Activated naive CD8-positive, alpha-beta T cell treated with anti-CD3 and anti-CD28 coated beads, Interleukin-2, amount 10 ng/mL, durations not matched to agents 7 days and 5 days (primary cell): ENCODE data around the gene FGF18. TPM values are rescaled to one million over a fixed set of nuclear protein-coding genes. Genes with fewer than 3 reads are reported as not detected.

Source experiments
- ATAC-seq: fragments of 150-1000 bp; cut with Tn5 transposase; one replicate; pipeline ENCODE4 v1.10.0; 2021; ENCODE audit warnings: low read depth, moderate library complexity
- POLR2A ChIA-PET: fragments of 350-600 bp; sonication (Branson Sonifier 250); formaldehyde crosslinking; loops from one replicate; lab custom pipeline; 2021; ENCODE audit warnings: antibody characterized with exemption; lab: Charles Lee
- DNase-seq: peaks from one replicate; pipeline ENCODE4 v3.0.0; 2021
- H3K27ac Mint-ChIP-seq: one replicate; pipeline ENCODE4 v1.8.0; 2022; ENCODE audit warnings: mild to moderate bottlenecking, mixed read lengths
- H3K27me3 Mint-ChIP-seq: one replicate; pipeline ENCODE4 v1.8.0; 2022; ENCODE audit warnings: mild to moderate bottlenecking, moderate library complexity, mixed read lengths
- H3K36me3 Mint-ChIP-seq: one replicate; pipeline ENCODE4 v1.8.0; 2021; ENCODE audit warnings: mild to moderate bottlenecking, mixed read lengths
- H3K4me1 Mint-ChIP-seq: one replicate; pipeline ENCODE4 v1.8.0; 2021; ENCODE audit warnings: mixed read lengths
- H3K4me3 Mint-ChIP-seq: one replicate; pipeline ENCODE4 v1.8.0; 2022; ENCODE audit warnings: mild to moderate bottlenecking, moderate library complexity, mixed read lengths
- H3K9me3 Mint-ChIP-seq: one replicate; pipeline ENCODE4 v1.8.0; 2021; ENCODE audit warnings: mixed read lengths
- total RNA-seq, 2 experiments: library from RNA; stranded (reverse); gene quantifications; one replicate each; pipeline ENCODE4 v1.2.3, GENCODE V29; 2021

The FGF18 gene
- total RNA-seq, 2 experiments from 2014 or later, result 0.25 TPM; not detected in 1

DNA sequence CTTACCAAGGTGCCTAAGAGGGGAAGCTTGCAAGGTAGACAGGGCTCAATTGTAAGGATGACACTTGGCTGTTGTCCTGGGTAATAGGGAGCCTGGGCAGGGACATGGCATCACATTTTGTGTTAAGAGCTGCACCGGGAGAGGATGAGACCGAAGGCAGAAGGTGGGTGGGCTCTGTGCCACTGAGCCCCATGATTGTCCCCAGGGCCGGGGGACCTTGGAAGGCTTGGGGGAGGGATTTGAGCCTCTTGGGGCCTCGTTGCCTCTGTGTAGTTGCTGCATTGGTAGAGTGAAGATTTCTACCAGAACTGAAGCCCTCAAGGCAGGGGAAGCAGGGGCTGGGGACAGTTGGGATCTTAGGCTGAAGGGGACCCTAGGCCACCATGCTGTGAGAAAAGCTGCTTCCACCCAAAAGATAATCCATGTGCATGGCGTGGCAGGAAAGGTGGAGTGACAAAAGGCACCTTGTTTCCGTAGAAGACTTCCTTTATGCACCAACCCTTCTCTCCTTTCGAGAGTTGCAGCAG, 11.9 kb downstream of the FGF18 start:
- no peak for DNase-seq
- Mint-ChIP-seq H3K9me3 (no peaks in the 10 kb centered on the region), H3K4me1 (peaks cover 6% of the 10 kb centered on the region), H3K27ac (no peak overlapping the region), H3K27me3 (no peaks in the 10 kb centered on the region), H3K4me3 (no peak overlapping the region), H3K36me3 (no peaks in the 10 kb centered on the region)
- ATAC-seq, result no peak
- POLR2A ChIA-PET, result no interaction called here

DNA sequence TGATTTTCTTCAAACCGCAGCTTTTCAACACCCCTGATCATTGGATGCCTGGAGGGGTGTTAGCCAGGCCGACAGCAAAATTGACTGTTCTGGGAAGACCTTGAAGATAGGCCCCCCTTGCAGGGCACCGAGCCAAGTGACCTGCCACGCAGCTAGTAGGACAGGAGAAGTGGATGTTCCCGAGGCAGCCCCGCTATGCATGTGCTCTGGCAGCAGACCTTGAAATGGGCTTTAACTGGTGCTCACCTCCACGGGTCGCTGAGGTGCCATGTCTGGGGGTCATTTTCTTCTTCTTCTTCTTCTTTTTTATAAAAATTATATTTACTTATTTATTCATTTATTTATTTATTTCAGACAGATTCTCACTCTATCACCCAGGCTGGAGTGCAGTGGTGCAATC, 12.6 kb downstream of the FGF18 start:
- no peaks in the 10 kb centered on the region for H3K36me3 Mint-ChIP-seq
- DNase-seq (no peak), ATAC-seq (no peak)
- no peak overlapping the region for H3K27ac Mint-ChIP-seq
- H3K27me3 Mint-ChIP-seq, result no peaks in the 10 kb centered on the region
- peaks cover 6% of the 10 kb centered on the region for H3K4me1 Mint-ChIP-seq
- no peaks in the 10 kb centered on the region for H3K9me3 Mint-ChIP-seq
- POLR2A ChIA-PET, result no interaction called here
- no peak overlapping the region for H3K4me3 Mint-ChIP-seq

DNA sequence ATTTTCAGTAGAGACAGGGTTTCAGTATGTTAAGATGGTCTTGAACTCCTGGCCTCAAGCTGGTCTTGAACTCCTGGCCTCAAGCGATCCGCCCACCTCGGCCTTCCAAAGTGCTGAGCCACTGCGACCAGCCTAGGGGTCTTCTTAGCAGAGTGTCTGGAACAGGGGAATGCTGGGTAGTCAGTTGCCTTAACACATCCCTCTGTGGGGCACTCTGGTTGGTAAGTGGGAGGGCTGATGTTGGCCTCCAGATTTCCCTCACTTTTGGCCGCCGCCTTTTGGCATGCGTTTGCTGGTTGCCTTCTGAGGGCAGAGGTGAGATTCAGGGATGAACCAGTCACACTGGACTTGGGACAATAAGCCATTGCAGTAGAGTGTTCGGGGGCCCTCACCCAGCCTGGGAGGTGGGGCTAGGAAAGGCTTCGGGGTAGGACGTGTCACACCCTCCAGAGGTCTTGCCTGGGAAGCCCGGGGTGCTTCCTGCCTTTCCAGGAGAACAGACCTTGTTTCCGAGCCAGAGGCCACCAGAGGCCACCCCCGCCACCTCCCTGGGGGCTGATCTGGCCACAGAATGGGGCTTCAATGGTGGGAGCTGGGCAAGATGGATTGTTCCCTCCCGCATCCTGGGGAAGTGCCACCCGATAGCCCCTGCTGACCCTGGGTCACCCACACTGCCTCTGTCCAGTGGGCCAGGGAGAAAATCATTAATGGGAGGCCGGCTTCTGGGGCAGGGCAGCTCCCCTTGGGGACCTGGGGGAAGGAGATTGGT, 13.3 kb downstream of the FGF18 start:
- H3K4me1 Mint-ChIP-seq, result peaks cover 6% of the 10 kb centered on the region
- H3K27ac Mint-ChIP-seq, result no peak overlapping the region
- POLR2A ChIA-PET, result no interaction called here
- H3K27me3 Mint-ChIP-seq, result no peaks in the 10 kb centered on the region
- no peak for ATAC-seq
- H3K4me3 Mint-ChIP-seq, result no peak overlapping the region
- H3K36me3 Mint-ChIP-seq, result no peaks in the 10 kb centered on the region
- DNase-seq, result no peak
- H3K9me3 Mint-ChIP-seq, result no peaks in the 10 kb centered on the region

DNA sequence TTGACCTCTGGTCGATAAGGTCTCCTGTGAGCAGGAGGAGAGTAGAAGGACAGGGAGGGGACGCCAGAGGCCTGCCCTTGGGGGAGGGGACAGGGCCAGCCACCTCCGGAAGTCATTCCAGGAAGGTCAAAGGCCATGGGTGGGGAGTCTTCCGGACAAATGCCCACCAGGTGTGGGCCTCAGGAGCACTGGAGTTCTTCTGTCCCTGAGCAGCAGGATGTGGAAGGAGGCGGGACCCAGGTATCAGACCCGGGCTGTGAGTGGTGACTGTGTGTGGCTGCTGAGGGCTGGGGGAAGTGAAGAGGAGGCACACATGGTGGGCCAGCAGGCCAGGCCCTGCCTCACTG, 13.9 kb downstream of the FGF18 start:
- no peaks in the 10 kb centered on the region for H3K27me3 Mint-ChIP-seq
- H3K9me3 Mint-ChIP-seq, result no peaks in the 10 kb centered on the region
- H3K4me3 Mint-ChIP-seq, result no peak overlapping the region
- H3K27ac Mint-ChIP-seq, result no peak overlapping the region
- H3K36me3 Mint-ChIP-seq, result no peaks in the 10 kb centered on the region
- POLR2A ChIA-PET, result no interaction called here
- DNase-seq (no peak), ATAC-seq (no peak)
- peaks cover 6% of the 10 kb centered on the region for H3K4me1 Mint-ChIP-seq

DNA sequence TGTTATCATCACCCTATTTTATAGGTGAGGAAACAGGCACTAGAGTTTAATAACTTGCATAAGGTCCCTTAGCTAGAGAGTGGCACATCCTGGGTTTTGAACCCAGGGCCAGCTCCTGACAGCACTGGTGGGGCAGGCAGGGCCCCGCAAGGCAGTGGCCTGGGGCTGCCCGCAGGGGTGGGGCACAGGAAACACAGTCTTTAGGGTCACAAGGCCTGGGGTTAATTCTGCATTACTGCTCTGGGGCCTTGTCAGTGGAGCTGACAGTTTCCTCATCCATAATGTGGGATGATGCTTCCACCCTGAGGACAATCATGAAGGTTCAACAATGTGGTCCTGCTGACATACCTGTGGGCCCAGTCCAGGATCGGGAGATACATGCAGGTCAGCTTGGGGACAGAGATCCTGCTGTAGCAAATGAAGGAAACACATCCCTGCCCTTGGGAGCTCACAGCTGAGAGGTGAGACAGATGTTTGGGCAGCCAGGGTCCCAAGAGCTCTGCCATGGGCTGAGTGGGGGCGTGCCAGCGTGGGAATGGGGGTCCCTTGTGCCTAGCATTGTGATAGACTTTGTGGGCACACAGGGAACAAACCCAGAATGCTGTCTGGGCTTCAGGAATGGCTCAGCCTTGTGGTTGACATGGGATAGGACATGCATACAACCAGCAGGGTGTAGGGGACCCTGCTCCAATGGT, 14.7 kb downstream of the FGF18 start:
- DNase-seq (no peak), ATAC-seq (no peak)
- no peak overlapping the region for H3K4me3 Mint-ChIP-seq
- H3K27ac Mint-ChIP-seq, result no peak overlapping the region
- H3K9me3 Mint-ChIP-seq, result no peaks in the 10 kb centered on the region
- H3K36me3 Mint-ChIP-seq, result no peaks in the 10 kb centered on the region
- H3K4me1 Mint-ChIP-seq, result peaks cover 6% of the 10 kb centered on the region
- H3K27me3 Mint-ChIP-seq, result no peaks in the 10 kb centered on the region
- POLR2A ChIA-PET, result no interaction called here

DNA sequence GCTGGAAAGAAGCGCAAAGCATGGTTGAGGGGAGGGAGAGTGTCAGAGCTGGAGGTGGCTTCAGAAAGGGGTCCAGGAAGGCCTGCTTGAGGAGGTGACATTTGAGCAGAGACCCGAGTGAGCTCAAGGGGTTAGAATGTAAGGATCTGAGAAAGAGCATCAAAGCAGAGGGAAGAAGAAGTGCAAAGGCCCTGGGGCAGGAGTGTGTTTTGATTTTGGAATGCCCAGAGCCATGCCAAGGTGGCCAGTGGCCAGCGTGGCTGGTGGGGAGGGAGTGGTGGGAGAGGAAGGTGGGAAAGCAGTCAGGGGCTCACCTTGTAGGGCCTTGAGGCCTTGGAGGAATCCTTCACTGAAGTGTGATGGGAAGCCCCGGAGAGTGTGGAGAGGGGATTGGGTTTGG, 15.4 kb downstream of the FGF18 start:
- no peak for ATAC-seq
- H3K36me3 Mint-ChIP-seq, result no peaks in the 10 kb centered on the region

DNA sequence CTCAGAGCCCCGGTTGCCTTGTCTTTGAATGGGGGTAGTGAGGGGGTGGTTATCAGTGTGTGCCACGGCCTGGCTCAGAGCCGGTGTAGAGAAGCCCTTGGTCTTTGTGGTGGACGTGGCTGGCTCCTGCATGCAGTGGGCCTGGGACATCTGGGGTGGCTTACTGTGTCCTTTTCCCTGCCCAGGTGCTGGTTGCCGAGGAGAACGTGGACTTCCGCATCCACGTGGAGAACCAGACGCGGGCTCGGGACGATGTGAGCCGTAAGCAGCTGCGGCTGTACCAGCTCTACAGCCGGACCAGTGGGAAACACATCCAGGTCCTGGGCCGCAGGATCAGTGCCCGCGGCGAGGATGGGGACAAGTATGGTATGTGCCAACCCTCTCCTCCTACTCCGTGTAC, 16.5 kb downstream of the FGF18 start:
- POLR2A ChIA-PET, result no interaction called here
- Mint-ChIP-seq H3K27me3 (no peaks in the 10 kb centered on the region), H3K4me3 (no peak overlapping the region), H3K27ac (no peak overlapping the region), H3K36me3 (no peaks in the 10 kb centered on the region), H3K9me3 (no peaks in the 10 kb centered on the region), H3K4me1 (peaks cover 6% of the 10 kb centered on the region)
- DNase-seq (no peak), ATAC-seq (no peak)

More for the DNA sequence above, 15.4 kb downstream of the FGF18 start:
- Mint-ChIP-seq H3K27ac (no peak overlapping the region), H3K27me3 (no peaks in the 10 kb centered on the region), H3K9me3 (no peaks in the 10 kb centered on the region), H3K4me1 (peaks cover 6% of the 10 kb centered on the region), H3K4me3 (no peak overlapping the region)
- POLR2A ChIA-PET, result no interaction called here
- DNase-seq, result no peak

DNA sequence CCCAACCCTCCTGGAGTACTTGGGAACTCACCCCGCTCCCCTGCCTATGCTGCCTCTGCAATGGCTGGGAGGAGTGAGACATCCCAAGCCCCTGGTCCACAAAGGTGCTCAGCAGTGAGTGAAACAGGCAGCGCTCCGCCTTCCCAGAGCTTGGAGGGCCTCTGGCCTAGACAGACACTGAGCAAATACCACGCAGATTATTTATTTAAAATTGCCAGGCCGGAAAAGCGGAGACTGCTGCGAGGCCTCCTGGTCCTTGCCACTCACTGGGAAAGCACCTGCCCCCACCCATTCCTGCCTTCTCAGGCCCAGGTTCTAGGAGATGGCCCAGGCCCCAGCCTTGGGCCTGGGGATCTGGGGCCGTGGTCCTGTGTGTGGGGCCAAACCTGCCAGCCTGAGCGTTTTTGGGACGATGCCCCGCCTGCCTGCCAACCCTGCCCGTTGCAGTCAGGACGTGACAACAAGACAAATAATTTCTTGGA, 17.4 kb downstream of the FGF18 start:
- no peak for DNase-seq
- POLR2A ChIA-PET, result no interaction called here
- H3K36me3 Mint-ChIP-seq, result no peaks in the 10 kb centered on the region
- H3K9me3 Mint-ChIP-seq, result no peaks in the 10 kb centered on the region
- no peak overlapping the region for H3K4me3 Mint-ChIP-seq
- H3K4me1 Mint-ChIP-seq, result peaks cover 6% of the 10 kb centered on the region
- H3K27me3 Mint-ChIP-seq, result no peaks in the 10 kb centered on the region
- no peak for ATAC-seq
- no peak overlapping the region for H3K27ac Mint-ChIP-seq

DNA sequence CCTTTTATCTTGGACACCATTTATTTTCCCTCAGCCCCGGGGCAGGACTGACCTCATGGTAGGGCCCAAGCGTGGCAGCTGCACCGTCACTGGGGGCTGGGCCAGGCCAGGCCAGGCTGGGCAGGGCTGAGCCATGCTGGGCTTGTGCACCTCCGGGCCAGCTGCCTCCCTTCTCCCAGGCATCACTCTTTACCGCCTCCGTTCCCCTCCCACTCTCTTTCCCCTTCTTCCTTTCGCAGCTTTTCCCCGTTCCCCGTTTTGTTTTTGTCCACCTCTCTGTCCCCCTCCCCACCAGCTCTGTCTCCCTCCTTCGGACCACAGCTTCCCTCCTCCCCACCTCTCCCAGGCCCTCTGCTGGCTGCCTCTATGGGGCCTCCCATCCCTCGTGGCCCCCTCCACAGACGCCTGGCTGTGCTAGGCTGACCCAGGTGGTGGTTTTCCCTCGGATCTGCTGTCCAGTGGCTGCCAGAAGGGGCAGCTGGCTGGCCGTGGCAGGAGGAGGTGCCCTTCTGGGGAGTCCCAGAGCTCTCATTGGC, 17.9 kb downstream of the FGF18 start:
- no peak overlapping the region for H3K27ac Mint-ChIP-seq
- H3K4me1 Mint-ChIP-seq, result peaks cover 6% of the 10 kb centered on the region
- no peak overlapping the region for H3K4me3 Mint-ChIP-seq
- no peaks in the 10 kb centered on the region for H3K27me3 Mint-ChIP-seq
- POLR2A ChIA-PET, result no interaction called here
- no peak for ATAC-seq
- DNase-seq, result no peak
- no peaks in the 10 kb centered on the region for H3K36me3 Mint-ChIP-seq
- no peaks in the 10 kb centered on the region for H3K9me3 Mint-ChIP-seq

DNA sequence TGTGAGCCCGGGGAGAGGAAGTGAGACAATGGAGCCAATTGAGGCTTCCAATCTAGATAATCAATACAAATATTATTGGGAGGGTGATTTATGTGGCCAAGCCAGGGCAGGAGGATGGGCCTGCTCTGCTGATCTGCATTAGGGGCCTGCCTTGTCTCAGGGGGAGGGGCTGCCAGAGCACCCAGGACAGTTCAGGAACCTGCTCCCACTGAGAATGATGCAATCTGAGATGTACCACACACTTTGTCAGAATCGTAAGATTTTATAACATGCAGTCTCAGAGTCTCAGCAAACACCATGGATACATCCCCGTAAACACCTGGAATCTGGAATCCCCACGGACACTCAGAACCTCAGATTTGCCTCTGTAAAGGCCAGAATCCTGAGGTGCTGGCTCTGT, 19.3 kb downstream of the FGF18 start:
- ATAC-seq (no peak), DNase-seq (no peak)
- H3K27me3 Mint-ChIP-seq, result peaks cover 2% of the 10 kb centered on the region
- no peaks in the 10 kb centered on the region for H3K9me3 Mint-ChIP-seq
- H3K36me3 Mint-ChIP-seq, result no peaks in the 10 kb centered on the region
- H3K27ac Mint-ChIP-seq, result no peak overlapping the region
- POLR2A ChIA-PET, result no interaction called here
- H3K4me1 Mint-ChIP-seq, result peaks cover 2% of the 10 kb centered on the region
- H3K4me3 Mint-ChIP-seq, result no peak overlapping the region

DNA sequence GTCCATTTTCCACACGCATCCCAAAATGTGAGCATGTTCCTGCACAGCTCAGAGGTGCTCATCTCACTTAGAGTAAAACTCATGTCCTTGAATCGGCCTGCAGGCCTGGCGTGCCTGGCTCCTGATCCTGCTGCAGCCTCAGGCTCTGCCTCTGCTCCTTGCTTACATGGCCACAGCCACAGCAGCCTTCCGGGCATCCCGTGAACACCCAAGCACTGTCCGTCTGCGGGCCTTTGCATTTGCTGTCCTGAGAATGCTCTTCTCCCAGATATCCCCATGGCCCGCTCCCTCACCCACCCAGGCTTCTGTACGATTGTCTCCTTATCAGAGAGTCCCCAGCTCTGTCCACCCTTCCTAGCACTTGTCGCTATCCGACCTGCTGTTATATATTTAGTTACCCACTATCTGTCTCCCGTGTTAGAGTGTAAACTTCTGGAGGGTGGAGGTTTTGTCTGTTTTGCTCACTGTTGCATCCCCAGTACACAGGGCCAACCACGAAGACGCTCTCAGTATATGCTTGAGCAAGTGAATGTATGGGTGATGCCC, 21.9 kb downstream of the FGF18 start:
- ATAC-seq (no peak), DNase-seq (no peak)
- H3K36me3 Mint-ChIP-seq, result no peaks in the 10 kb centered on the region
- H3K9me3 Mint-ChIP-seq, result no peaks in the 10 kb centered on the region
- no peaks in the 10 kb centered on the region for H3K4me1 Mint-ChIP-seq
- H3K27me3 Mint-ChIP-seq, result peaks cover 2% of the 10 kb centered on the region
- H3K4me3 Mint-ChIP-seq, result no peak overlapping the region
- H3K27ac Mint-ChIP-seq, result no peak overlapping the region
- POLR2A ChIA-PET, result no interaction called here

DNA sequence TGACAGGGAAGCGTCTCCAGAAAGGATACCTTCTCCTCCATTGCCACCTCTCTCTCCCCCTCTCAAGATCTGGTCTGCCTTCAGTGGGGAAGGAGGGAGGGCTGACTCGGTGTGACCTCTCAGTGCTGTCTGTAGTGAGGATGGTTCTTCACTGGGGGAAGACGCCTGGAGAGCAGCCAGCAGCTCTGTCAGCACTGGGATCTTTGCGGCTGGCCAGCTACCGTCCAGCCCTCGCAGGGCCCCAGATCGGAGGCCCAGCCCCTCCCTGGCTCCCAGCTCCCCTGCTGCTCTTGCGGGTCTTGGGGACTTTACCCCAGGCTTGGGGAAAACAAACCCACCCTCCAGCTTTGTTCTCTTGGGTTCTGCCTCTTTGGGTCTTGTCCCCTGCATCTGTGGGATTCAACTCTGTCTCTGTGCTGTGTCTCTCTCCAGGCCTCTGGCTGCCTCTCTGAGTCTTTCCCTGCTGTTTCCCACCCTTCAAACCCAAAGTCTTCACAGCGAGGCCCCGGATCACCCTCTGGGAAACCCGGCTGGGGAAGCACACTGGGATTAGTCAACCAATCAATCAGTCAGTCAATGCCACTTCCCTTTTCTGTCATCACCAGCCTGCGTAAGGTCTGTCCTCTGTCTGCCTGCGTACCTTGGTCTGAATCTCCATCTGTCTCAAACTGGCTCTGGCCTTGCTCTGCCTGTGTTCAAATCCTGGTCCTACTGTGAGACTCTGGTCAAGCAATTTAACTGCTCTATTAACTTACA, 23.0 kb downstream of the FGF18 start:
- Mint-ChIP-seq H3K9me3 (no peaks in the 10 kb centered on the region), H3K4me1 (no peaks in the 10 kb centered on the region), H3K27me3 (peaks cover 8% of the 10 kb centered on the region), H3K36me3 (no peaks in the 10 kb centered on the region), H3K4me3 (no peak overlapping the region), H3K27ac (no peak overlapping the region)
- POLR2A ChIA-PET, result no interaction called here
- ATAC-seq (no peak), DNase-seq (no peak)

DNA sequence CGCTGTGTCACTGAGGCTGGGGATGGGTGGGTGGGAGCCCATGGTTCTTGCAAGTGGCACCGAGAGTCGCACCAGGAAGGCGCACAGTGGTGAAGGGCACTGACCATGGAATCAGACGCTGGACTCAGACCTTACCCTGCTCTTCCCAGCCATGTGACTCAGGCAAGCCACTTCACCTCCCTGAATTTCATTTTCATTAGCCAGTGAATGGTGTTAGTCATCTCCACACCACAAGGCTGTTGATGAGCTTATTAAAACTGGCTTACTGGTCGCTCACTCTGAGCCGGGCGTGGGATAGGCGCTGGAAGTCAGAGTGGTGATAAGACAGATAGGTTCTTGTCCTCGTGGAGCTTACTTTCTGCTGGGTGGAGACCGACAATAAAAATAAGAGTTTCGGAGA, 25.1 kb downstream of the FGF18 start:
- H3K4me3 Mint-ChIP-seq, result no peak overlapping the region
- no peaks in the 10 kb centered on the region for H3K4me1 Mint-ChIP-seq
- no peak overlapping the region for H3K27ac Mint-ChIP-seq
- ATAC-seq (no peak), DNase-seq (no peak)
- POLR2A ChIA-PET, result no interaction called here
- no peaks in the 10 kb centered on the region for H3K9me3 Mint-ChIP-seq
- peaks cover 23% of the 10 kb centered on the region for H3K27me3 Mint-ChIP-seq
- no peaks in the 10 kb centered on the region for H3K36me3 Mint-ChIP-seq
